Hepatocyte (in vitro differentiated cells): ENCODE measurements around the gene MYEOV. TPM values are rescaled to one million over a fixed set of nuclear protein-coding genes. Genes with fewer than 3 reads are reported as not detected.

Experiments used
- DNase-seq: peaks from one replicate; pipeline ENCODE4 v3.0.0-alpha.2; 2016; ENCODE audit warnings: low spot score
- H2AFZ ChIP-seq: fragments of 200-600 bp; sonication (generic); 2 replicates; pipeline ENCODE4 v1.6.0; 2016; ENCODE audit warnings: antibody characterized with exemption, mild to moderate bottlenecking
- H3K27ac ChIP-seq: fragments of 200-600 bp; sonication (generic); 2 replicates; pipeline ENCODE4 v1.5.1; 2016; ENCODE audit warnings: mild to moderate bottlenecking
- H3K27me3 ChIP-seq: fragments of 200-600 bp; sonication (generic); 2 replicates; pipeline ENCODE4 v1.6.1; 2016
- H3K36me3 ChIP-seq: fragments of 200-600 bp; sonication (generic); replicated peaks from 2 replicates; pipeline ENCODE4 v1.5.1; 2016; ENCODE audit warnings: low read depth; ENCODE audit not compliant: insufficient read depth
- H3K4me1 ChIP-seq: fragments of 200-600 bp; sonication (generic); 2 replicates; pipeline ENCODE4 v1.5.1; 2016; ENCODE audit warnings: mild to moderate bottlenecking, moderate library complexity; ENCODE audit not compliant: insufficient read depth
- H3K4me2 ChIP-seq: fragments of 200-600 bp; sonication (generic); 2 replicates; pipeline ENCODE4 v1.6.0; 2016
- H3K4me3 ChIP-seq: fragments of 200-600 bp; sonication (generic); 2 replicates; pipeline ENCODE4 v1.5.1; 2016; ENCODE audit warnings: mild to moderate bottlenecking
- H3K79me2 ChIP-seq: fragments of 200-600 bp; sonication (generic); 2 replicates; pipeline ENCODE4 v1.6.0; 2017; ENCODE audit warnings: mild to moderate bottlenecking
- H3K9me2 ChIP-seq: fragments of 200-600 bp; sonication (generic); replicated peaks from 2 replicates; pipeline ENCODE4 v1.6.0; 2017; ENCODE audit warnings: mild to moderate bottlenecking; ENCODE audit not compliant: insufficient read depth
- H3K9me3 ChIP-seq: fragments of 200-600 bp; sonication (generic); 2 replicates; pipeline ENCODE4 v1.5.1; 2016; ENCODE audit warnings: low read depth, mild to moderate bottlenecking
- H4K20me1 ChIP-seq: fragments of 200-600 bp; sonication (generic); 2 replicates; pipeline ENCODE4 v1.6.0; 2016; ENCODE audit warnings: mild to moderate bottlenecking; ENCODE audit not compliant: insufficient read depth, poor library complexity, severe bottlenecking
- CTCF ChIP-seq: fragments of 200-600 bp; sonication (generic); IDR thresholded peaks from 2 replicates; pipeline ENCODE4 v1.5.1; 2016; ENCODE audit warnings: antibody characterized with exemption, mild to moderate bottlenecking; ENCODE audit not compliant: poor library complexity
- EZH2 ChIP-seq: fragments of 200-600 bp; sonication (generic); IDR thresholded peaks from 2 replicates; pipeline ENCODE4 v1.6.1; 2016; ENCODE audit warnings: antibody characterized with exemption, mild to moderate bottlenecking, borderline replicate concordance
- EZH2phosphoT487 ChIP-seq: fragments of 200-600 bp; sonication (generic); IDR thresholded peaks from one replicate; pipeline ENCODE4 v1.6.1; 2018; ENCODE audit warnings: antibody characterized with exemption, mild to moderate bottlenecking, low read depth, moderate library complexity; ENCODE audit not compliant: unreplicated experiment, severe bottlenecking
- WGBS: methylation state at CpG from one replicate; pipeline ENCODE4 v1.1.6; 2016; ENCODE audit warnings: low lambda C conversion rate; ENCODE audit errors: missing lambda C conversion rate; 5-methylcytosine and 5-hydroxymethylcytosine counted together
- polyA plus RNA-seq: library from polyadenylated mRNA; unstranded; fragments of >200 nt; fragmentation: Nextera tagmentation; extraction: Ambion mirVana; gene quantifications from 2 replicates; pipeline ENCODE4 v1.2.1, GENCODE V29; 2016
- total RNA-seq: library from RNA; depleted of rRNA; stranded (reverse); fragments of >200 nt; gene quantifications from 2 replicates; pipeline ENCODE4 v1.2.3, GENCODE V29; 2014

MYEOV gene
- total and polyA plus RNA-seq, 2 experiments from 2014 or later: not detected

DNA sequence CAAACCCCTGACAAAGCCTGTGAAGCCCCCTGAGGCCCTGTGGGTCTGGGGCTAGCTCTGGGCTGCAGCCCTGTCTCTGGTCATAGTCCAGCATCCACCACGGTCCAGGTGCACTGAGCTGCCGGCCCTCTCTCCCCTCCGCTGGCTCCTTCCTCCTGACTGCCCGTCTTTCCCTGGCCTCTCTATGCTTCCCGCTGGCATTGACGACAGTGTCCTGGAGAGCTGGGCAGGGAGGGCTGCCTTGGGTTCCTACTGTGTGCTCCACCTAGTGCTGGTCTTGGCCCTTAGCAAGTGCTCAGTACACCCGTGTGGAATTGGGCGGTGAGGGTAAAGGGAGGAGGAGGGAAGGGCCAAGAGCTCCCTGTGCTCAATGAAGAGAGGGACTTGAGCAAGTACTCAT is 868 bp upstream of the MYEOV start:
- H3K4me2 ChIP-seq: no peak overlapping the region
- H4K20me1 ChIP-seq: no peaks in the 10 kb centered on the region
- no peak for DNase-seq
- TF ChIP-seq EZH2phosphoT487 (no peak), EZH2 (no peak), CTCF (no peak)
- peaks cover 23% of the 10 kb centered on the region for H3K4me1 ChIP-seq
- no peaks in the 10 kb centered on the region for H3K9me3 ChIP-seq
- H3K36me3 ChIP-seq: no peaks in the 10 kb centered on the region
- no peaks in the 10 kb centered on the region for H3K79me2 ChIP-seq
- H3K9me2 ChIP-seq: no peaks in the 10 kb centered on the region
- 68% methylated on average over 8 of the region's 8 CpGs for WGBS
- no peak overlapping the region for H2AFZ ChIP-seq
- no peak overlapping the region for H3K27ac ChIP-seq
- H3K27me3 ChIP-seq: no peaks in the 10 kb centered on the region
- H3K4me3 ChIP-seq: no peak overlapping the region

- Histone ChIP-seq H3K27me3 (no peaks in the 10 kb centered on the region), H3K27ac (no peak overlapping the region), H3K4me3 (no peak overlapping the region), H3K36me3 (no peaks in the 10 kb centered on the region), H3K9me2 (no peaks in the 10 kb centered on the region), H4K20me1 (no peaks in the 10 kb centered on the region), H3K79me2 (no peaks in the 10 kb centered on the region), H3K4me2 (no peak overlapping the region), H3K4me1 (peaks cover 22% of the 10 kb centered on the region), H3K9me3 (no peaks in the 10 kb centered on the region), H2AFZ (no peak overlapping the region)
- WGBS: 94% methylated on average over 8 of the region's 8 CpGs
- no peak for TF ChIP-seq CTCF
- no peak for TF ChIP-seq EZH2phosphoT487
- no peak for TF ChIP-seq EZH2
- DNase-seq: no peak
Measured at GRCh38 chr11:69294571-69295078, 670 bp downstream of the MYEOV start.

DNA sequence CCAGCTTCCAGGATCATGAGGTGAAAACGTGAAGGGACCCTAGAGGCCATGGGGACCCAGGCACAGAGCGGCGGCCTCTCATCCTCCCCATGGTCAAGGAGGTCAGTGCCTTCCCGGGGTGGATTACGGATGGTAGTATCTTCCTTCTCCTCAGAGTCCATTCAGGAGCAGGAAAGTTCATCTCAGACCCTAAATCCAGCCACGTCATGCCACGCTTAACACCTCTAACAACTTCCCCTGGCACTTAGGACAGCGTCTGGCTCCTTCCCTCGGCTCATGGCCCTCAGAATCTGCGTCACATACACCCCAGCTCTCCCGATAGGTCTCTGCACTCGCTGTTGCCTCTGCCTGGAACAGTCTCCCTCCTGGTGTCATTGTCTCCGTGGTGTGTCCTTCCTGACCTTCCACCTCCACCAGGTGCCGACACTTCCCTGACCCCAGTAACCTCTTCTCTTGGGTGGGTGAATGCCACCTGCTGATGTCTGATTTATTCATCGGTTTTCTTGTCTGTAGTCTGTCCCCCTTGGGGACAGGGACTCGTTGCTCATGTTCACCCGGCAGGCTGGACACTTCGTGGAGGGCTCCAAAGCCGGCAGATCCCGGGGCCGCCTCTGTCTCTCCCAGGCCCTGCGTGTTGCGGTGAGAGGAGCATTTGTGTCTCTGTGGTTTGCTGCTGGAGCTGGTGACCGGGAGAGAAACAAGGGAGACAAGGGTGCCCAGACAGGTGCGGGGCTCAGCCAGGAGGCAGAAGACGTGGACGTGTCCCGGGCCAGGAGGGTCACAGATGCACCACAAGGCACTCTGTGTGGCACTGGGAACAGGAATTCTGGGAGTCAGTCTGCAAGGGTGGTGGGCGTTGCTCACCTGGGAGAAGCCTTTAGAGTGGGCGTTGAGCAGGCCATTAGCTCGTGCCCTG is 1.4 kb downstream of the MYEOV start:
- Histone ChIP-seq H2AFZ (no peak overlapping the region), H3K79me2 (no peaks in the 10 kb centered on the region), H4K20me1 (no peaks in the 10 kb centered on the region), H3K9me2 (no peaks in the 10 kb centered on the region), H3K4me3 (no peak overlapping the region), H3K27ac (no peak overlapping the region), H3K4me1 (peaks cover 22% of the 10 kb centered on the region), H3K27me3 (no peaks in the 10 kb centered on the region), H3K4me2 (no peak overlapping the region), H3K36me3 (no peaks in the 10 kb centered on the region), H3K9me3 (no peaks in the 10 kb centered on the region)
- TF ChIP-seq EZH2: no peak
- no peak for TF ChIP-seq CTCF
- no peak for TF ChIP-seq EZH2phosphoT487
- DNase-seq: no peak
- WGBS: 94% methylated on average over 31 of the region's 31 CpGs
